Measurements from ENCODE around the gene AMIGO3. TPM values are rescaled to one million over a fixed set of nuclear protein-coding genes. Genes with fewer than 3 reads are reported as not detected.

AMIGO3 gene
- total RNA-seq, 3 donors from 2014 or later: 0.11 TPM; not detected in 2

Other genes with a start within 250 kb of the AMIGO3 start
- gene DAG1, start 249.4 kb downstream of the AMIGO3 start, total RNA-seq: 10 to 100 TPM; 19.9 to 25.6 (median 25.4) TPM
- gene BSN, start 165.2 kb downstream of the AMIGO3 start, total RNA-seq: under 1 TPM; 0.30 to 0.86 (median 0.40) TPM
- 100 to 1,000 TPM; 129 to 183 (median 171) TPM for gene APEH, start 45.3 kb downstream of the AMIGO3 start, total RNA-seq
- gene MST1, start 30.2 kb downstream of the AMIGO3 start, total RNA-seq: 1 to 10 TPM; 4.1 to 5.7 (median 4.7) TPM
- gene RNF123, start 30.1 kb downstream of the AMIGO3 start, total RNA-seq: 10 to 100 TPM; 34.0 to 41.4 (median 35.4) TPM
- 10 to 100 TPM; 67.0 to 71.8 (median 67.4) TPM for gene GMPPB, start 4.3 kb upstream of the AMIGO3 start, total RNA-seq
- gene IP6K1, start 66.9 kb upstream of the AMIGO3 start, total RNA-seq: 10 to 100 TPM; 37.2 to 39.0 (median 38.2) TPM
- gene CDHR4, start 80.2 kb upstream of the AMIGO3 start, total RNA-seq: not detected
- 1 to 10 TPM; 1.4 to 1.8 (median 1.4) TPM for gene INKA1, start 83.6 kb upstream of the AMIGO3 start, total RNA-seq
- gene UBA7, start 94.3 kb upstream of the AMIGO3 start, total RNA-seq: 10 to 100 TPM; 27.7 to 28.7 (median 27.8) TPM
- 10 to 100 TPM; 12.1 to 19.1 (median 12.6) TPM for gene TRAIP, start 136.9 kb upstream of the AMIGO3 start, total RNA-seq
- gene CAMKV, start 150.2 kb upstream of the AMIGO3 start, total RNA-seq: 1 to 10 TPM; 1.4 to 3.2 (median 1.7) TPM
- gene MST1R, start 184.2 kb upstream of the AMIGO3 start, total RNA-seq: under 1 TPM; 0.38 to 0.76 (median 0.57) TPM
- 10 to 100 TPM; 14.2 to 18.0 (median 14.3) TPM for gene MON1A, start 210.1 kb upstream of the AMIGO3 start, total RNA-seq
- gene RBM6, start 220.5 kb upstream of the AMIGO3 start, total RNA-seq: 10 to 100 TPM; 62.4 to 74.2 (median 65.9) TPM

All from activated T-cell treated with anti-CD3 and anti-CD28 coated beads, Interleukin-2, amount 50 U/mL, for 4 hours (primary cell).